Osteocyte (in vitro differentiated cells): Measurements from ENCODE around the gene ANXA4. TPM values are rescaled to one million over a fixed set of nuclear protein-coding genes. Genes with fewer than 3 reads are reported as not detected.

Source experiments
- DNase-seq: peaks from one replicate; pipeline ENCODE4 v3.0.0; 2021; ENCODE audit warnings: mixed read lengths; ENCODE audit not compliant: unreplicated experiment; ENCODE audit errors: extremely low spot score
- H3K27ac Mint-ChIP-seq: one replicate; pipeline ENCODE4 v1.8.0; 2021; ENCODE audit warnings: mild to moderate bottlenecking, mixed read lengths; ENCODE audit not compliant: unreplicated experiment
- H3K27me3 Mint-ChIP-seq: one replicate; pipeline ENCODE4 v1.8.0; 2021; ENCODE audit warnings: mixed read lengths; ENCODE audit not compliant: unreplicated experiment
- H3K36me3 Mint-ChIP-seq: one replicate; pipeline ENCODE4 v1.8.0; 2021; ENCODE audit warnings: mixed read lengths; ENCODE audit not compliant: unreplicated experiment
- H3K4me1 Mint-ChIP-seq: one replicate; pipeline ENCODE4 v1.8.0; 2021; ENCODE audit warnings: mixed read lengths; ENCODE audit not compliant: unreplicated experiment
- H3K4me3 Mint-ChIP-seq: one replicate; pipeline ENCODE4 v1.8.0; 2021; ENCODE audit warnings: mild to moderate bottlenecking, moderate library complexity, mixed read lengths; ENCODE audit not compliant: unreplicated experiment
- H3K9me3 Mint-ChIP-seq: one replicate; pipeline ENCODE4 v1.8.0; 2021; ENCODE audit warnings: mixed read lengths; ENCODE audit not compliant: unreplicated experiment
- long read RNA-seq: library from polyadenylated mRNA; unstranded; transcript quantifications from one replicate; pipeline ENCODE4 v2.0.0, GENCODE V29; 2021
- total RNA-seq: library from RNA; stranded (reverse); gene quantifications from 2 replicates; pipeline ENCODE4 v1.2.1, GENCODE V29; 2021
- TF ChIP-seq, protein P1 (sequence below): fragments of 200-600 bp; sonication (generic); IDR thresholded peaks from 2 replicates; pipeline ENCODE4 v1.5.0; 2021; ENCODE audit warnings: antibody characterized with exemption, mild to moderate bottlenecking, moderate library complexity

The ANXA4 gene
- total RNA-seq: 76.6 and 81.5 TPM in 2 replicates
- long read RNA-seq, full-length matches to known transcripts: 467 of 533 reads
- long read RNA-seq, partial matches to known transcripts: 13 of 533 reads
- long read RNA-seq, other reads (novel, unspliced or antisense): 53 of 533 reads

GRCh38 chr2:69741575-69742321 is at the start of gene ANXA4:
TSS of gene ANXA4 (plus strand) at chr2:69742134. CDS start at chr2:69781566, 39,432 bp downstream.
- TF ChIP-seq, protein P1, sequence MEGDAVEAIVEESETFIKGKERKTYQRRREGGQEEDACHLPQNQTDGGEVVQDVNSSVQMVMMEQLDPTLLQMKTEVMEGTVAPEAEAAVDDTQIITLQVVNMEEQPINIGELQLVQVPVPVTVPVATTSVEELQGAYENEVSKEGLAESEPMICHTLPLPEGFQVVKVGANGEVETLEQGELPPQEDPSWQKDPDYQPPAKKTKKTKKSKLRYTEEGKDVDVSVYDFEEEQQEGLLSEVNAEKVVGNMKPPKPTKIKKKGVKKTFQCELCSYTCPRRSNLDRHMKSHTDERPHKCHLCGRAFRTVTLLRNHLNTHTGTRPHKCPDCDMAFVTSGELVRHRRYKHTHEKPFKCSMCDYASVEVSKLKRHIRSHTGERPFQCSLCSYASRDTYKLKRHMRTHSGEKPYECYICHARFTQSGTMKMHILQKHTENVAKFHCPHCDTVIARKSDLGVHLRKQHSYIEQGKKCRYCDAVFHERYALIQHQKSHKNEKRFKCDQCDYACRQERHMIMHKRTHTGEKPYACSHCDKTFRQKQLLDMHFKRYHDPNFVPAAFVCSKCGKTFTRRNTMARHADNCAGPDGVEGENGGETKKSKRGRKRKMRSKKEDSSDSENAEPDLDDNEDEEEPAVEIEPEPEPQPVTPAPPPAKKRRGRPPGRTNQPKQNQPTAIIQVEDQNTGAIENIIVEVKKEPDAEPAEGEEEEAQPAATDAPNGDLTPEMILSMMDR: no peak
- no peaks in the 10 kb centered on the region for H3K9me3 Mint-ChIP-seq
- H3K27ac Mint-ChIP-seq: peak within 1 kb of the TSS; percentile 96
- H3K4me1 Mint-ChIP-seq: peaks cover 28% of the 10 kb centered on the region
- peak within 1 kb of the TSS; percentile 89 for H3K4me3 Mint-ChIP-seq
- DNase-seq: peak; percentile 87
- H3K27me3 Mint-ChIP-seq: peaks cover 3% of the 10 kb centered on the region
- H3K36me3 Mint-ChIP-seq: peaks cover 2% of the 10 kb centered on the region

- Mint-ChIP-seq H3K27me3 (peaks cover 7% of the 10 kb centered on the region), H3K27ac (no peak overlapping the region), H3K36me3 (peaks cover 3% of the 10 kb centered on the region), H3K4me1 (peaks cover 19% of the 10 kb centered on the region), H3K9me3 (no peaks in the 10 kb centered on the region), H3K4me3 (no peak overlapping the region)
- no peak for DNase-seq
- TF ChIP-seq, protein P1: no peak
Measured at GRCh38 chr2:69692424-69692823, 49.5 kb upstream of the ANXA4 start.

DNA sequence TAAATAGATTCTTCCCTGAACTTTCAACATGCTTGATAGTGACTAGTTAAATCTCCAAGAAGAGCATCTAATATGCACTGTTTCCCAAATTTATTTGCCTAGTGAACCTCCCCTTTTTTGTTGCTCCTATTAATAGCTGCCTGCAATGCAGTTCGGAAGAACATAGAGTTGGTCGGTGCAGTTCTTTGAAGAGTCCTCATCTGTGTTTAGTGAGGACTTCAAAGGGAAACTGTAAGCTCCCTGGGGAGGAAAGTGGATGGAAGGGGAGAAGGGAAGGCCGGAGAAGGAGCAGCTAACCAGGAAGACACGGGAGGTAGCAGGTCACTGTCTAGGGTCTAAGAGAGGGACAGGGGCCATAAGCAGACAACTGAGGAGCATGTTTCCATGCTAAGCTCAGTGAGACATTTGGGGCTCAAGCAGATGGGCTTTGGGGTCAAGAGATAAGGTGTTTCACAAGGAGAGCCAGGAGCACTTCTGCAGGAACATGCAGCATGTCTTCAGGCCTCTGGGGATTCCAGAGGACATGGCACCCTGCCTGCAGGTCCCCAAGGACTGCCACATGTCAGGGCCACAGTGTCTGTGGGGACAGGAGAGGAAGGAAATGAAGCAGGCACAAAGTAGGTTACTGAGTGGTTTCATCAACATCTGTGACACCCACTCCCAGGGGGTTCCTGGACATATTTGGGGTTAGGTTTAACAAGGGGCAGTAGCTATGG is 48.7 kb upstream of the ANXA4 start:
- H3K27me3 Mint-ChIP-seq: peaks cover 6% of the 10 kb centered on the region

GRCh38 chr2:69693775-69694450 is 48.0 kb upstream of the ANXA4 start:
- H3K27ac Mint-ChIP-seq: no peak overlapping the region
- peaks cover 19% of the 10 kb centered on the region for H3K4me1 Mint-ChIP-seq
- peaks cover 3% of the 10 kb centered on the region for H3K36me3 Mint-ChIP-seq
- no peaks in the 10 kb centered on the region for H3K9me3 Mint-ChIP-seq
- H3K4me3 Mint-ChIP-seq: no peak overlapping the region
- no peak for DNase-seq
- TF ChIP-seq, protein P1: no peak
- peaks cover 5% of the 10 kb centered on the region for H3K27me3 Mint-ChIP-seq

More for the DNA sequence above, 48.7 kb upstream of the ANXA4 start:
- Mint-ChIP-seq H3K9me3 (no peaks in the 10 kb centered on the region), H3K4me1 (peaks cover 19% of the 10 kb centered on the region), H3K4me3 (no peak overlapping the region), H3K27ac (no peak overlapping the region), H3K36me3 (peaks cover 3% of the 10 kb centered on the region)
- DNase-seq: no peak
- TF ChIP-seq, protein P1: no peak
